Measurements from ENCODE around the gene NDUFC1.

- TF ChIP-seq CTCF (IDR thresholded peaks at IDR 0.05), result no peak
- no peak for TF ChIP-seq ZFX (IDR thresholded peaks at IDR 0.05; ENCODE audit: borderline replicate concordance)
Measured at GRCh38 chr4:139312552-139313332, 10.5 kb upstream of the NDUFC1 start.
